D721Med (cell line): Measurements from ENCODE around the gene DPM1.

ENCODE experiments used
- DNase-seq: peaks from one replicate; pipeline ENCODE4 v3.0.0; 2011; ENCODE audit warnings: low spot score; ENCODE audit not compliant: insufficient read length
- FAIRE-seq: peaks from 2 replicates; lab custom pipeline; 2011; peaks lifted over from hg19 to GRCh38; lab: Jason Lieb, UNC
- TF ChIP-seq, protein P1 (sequence below): IDR thresholded peaks from 2 replicates; pipeline ENCODE4 v1.5.1; 2012; ENCODE audit warnings: mild to moderate bottlenecking, control low read depth; ENCODE audit not compliant: insufficient read depth; ENCODE audit errors: missing control alignments

Gene DPM1

DNA sequence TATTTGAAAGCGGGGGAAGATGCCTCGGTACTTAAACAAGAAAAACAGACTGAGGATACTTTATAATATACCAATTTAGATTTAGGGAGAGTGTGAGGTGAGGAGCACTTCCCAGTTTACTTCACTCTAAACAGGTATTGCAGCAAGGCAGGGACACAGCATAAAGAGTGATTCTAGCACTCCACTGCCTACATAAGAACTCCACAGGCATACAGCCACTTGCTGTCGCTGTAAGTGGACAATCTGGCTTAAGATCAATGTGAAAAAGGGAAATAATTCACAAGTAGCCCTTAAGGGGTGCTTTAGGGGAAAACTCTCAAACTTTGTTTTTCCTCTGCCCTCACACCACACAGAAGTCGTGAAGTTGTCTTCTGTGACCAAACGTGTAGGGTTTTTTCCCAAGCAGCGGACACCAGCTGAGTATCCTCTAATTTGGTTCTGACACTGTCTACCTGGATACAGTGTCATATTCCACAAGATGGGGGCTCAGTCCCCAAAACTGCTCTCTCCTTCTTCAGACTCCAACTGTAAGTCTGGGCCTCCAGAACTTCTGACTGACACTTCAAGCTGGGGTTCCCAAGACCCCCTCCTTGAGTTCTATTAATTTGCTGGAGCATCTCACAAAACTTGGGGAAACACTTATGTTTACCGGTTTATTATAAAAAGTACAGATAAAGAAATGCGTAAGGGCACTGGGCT lies 36.4 kb downstream of the DPM1 start:
- TF ChIP-seq, protein P1, sequence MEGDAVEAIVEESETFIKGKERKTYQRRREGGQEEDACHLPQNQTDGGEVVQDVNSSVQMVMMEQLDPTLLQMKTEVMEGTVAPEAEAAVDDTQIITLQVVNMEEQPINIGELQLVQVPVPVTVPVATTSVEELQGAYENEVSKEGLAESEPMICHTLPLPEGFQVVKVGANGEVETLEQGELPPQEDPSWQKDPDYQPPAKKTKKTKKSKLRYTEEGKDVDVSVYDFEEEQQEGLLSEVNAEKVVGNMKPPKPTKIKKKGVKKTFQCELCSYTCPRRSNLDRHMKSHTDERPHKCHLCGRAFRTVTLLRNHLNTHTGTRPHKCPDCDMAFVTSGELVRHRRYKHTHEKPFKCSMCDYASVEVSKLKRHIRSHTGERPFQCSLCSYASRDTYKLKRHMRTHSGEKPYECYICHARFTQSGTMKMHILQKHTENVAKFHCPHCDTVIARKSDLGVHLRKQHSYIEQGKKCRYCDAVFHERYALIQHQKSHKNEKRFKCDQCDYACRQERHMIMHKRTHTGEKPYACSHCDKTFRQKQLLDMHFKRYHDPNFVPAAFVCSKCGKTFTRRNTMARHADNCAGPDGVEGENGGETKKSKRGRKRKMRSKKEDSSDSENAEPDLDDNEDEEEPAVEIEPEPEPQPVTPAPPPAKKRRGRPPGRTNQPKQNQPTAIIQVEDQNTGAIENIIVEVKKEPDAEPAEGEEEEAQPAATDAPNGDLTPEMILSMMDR, result no peak
- FAIRE-seq (no peak), DNase-seq (no peak)

DNA sequence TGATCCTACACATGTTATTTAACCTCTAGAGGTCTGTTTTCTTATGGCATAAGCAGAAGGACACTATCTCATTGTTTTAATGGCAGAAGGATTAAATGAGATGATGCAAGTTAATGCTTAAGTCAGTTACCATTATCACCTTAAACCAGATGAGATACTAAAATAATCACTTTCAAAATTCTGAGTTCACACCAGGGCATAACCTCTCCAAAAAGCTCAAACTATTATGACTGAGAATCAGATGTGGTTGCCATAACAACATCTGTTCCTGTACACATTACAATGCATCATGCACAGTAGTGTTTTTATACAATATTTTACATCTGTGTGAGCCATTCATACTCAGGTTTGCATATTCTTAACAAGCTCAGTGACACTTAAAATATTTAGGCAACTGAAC lies 37.3 kb downstream of the DPM1 start:
- FAIRE-seq, result peak; percentile 90
- DNase-seq, result no peak
- TF ChIP-seq, protein P1, result no peak

DNA sequence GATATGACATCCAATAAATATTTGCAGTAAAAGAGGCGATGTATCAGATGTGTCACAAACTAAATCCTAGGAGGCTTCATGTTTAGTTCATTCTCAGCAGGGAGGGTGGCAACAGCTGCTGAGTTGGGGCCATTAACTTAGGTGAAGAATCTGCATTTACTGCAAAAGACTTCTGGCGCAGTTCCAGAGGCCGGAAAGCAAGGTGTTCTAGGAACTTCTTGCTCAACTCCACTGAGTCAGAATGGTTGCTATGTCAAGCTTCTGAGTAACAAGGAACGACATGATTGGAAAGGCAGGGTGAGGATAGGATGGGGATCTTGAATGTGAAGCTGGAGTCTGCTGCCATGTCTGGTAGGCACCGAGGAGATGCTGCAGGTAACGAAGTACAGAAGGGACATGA lies 38.8 kb downstream of the DPM1 start:
- no peak for DNase-seq
- FAIRE-seq, result no peak
- TF ChIP-seq, protein P1, result no peak

DNA sequence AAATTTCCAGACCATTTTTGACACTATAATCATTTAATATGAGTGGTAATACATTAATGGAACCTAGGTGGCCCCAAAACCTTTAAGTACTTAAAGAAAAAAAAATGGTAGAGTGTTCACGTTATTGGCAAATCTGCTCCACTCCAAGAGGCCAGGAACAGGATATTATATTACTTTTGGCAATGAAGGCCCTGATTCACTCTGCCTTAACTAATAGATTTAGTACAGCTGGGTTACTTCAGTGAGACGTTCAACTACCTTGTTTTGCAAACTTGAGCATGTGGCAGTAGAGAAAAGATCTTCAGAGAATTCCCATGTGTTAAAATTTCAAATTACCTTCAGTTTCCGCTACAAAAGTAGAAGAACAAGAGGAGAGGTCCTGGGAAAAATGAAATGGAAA lies 39.9 kb downstream of the DPM1 start:
- no peak for FAIRE-seq

DNA sequence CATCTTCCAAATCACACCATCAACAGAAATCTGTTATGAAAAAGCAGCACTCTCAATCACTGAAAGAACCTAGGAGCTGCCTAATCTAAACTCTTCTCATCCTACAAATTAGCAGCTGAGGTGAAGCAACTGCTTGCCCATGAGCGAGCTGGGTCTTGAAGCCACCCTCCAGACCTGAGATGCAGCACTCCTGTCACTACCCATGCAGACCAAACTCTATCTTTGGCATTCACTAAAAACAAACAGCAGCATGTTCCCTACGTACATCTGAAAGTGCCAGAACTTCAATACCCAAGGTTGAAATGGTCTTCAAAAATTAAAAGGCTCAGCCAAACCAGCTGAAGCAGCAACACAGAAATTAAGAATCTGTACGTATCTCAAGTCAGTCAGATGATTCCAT lies 41.4 kb downstream of the DPM1 start:
- no peak for FAIRE-seq

More for the DNA sequence above, 39.9 kb downstream of the DPM1 start:
- no peak for DNase-seq
- TF ChIP-seq, protein P1, result no peak

DNA sequence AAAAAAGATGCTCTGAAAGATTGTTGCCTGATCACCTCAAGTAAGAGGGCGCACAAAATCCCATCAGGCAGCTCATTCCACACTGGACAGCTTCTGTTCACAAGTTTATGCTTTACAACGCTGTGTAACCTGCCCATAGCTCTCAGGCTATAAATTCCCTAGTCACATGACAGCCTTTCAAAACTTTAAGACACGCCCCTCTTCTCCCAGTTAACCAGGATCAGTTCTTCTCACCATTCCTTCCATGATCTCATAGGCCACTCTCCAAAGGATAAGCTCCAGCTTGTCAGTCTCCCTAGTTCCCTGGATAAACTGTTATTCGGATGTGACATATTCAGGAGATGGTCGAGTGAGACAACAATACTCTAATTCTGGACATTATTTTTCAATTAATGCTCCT lies 42.1 kb downstream of the DPM1 start:
- TF ChIP-seq, protein P1, result no peak
- DNase-seq, result no peak
- no peak for FAIRE-seq

More for the DNA sequence above, 41.4 kb downstream of the DPM1 start:
- TF ChIP-seq, protein P1, result no peak
- DNase-seq, result no peak

DNA sequence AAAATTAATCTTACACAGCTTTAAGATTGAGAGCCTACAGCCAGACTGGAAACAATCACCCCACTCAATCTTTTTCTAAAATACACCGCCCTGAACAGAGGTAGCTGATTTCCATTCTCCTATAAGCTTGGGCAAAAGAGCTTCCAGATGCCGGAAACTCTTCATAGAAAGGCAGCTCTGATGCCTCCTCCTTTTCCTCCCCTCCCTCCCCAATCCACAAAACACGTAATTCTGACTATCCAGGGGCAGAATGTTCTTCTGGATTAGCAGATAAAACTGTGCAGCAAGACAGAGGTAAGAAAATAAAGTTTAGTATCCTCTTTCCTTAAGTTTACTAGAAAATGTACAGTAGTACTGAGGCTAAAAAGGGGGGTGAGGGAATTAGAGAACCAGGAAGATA lies 42.9 kb downstream of the DPM1 start:
- FAIRE-seq (no peak), DNase-seq (no peak)
- TF ChIP-seq, protein P1, result no peak
